A673 (cell line): Measurements from ENCODE around the gene FCRL2. TPM values are rescaled to one million over a fixed set of nuclear protein-coding genes. Genes with fewer than 3 reads are reported as not detected.

ENCODE experiments used
- Bru-seq: library from RNA; stranded (reverse); fragments of 400-500 nt; gene quantifications from one replicate; lab custom pipeline; 2021; lab: Mats Ljungman, UMichigan
- BruChase-seq, 2 experiments: library from RNA; stranded (reverse); fragments of 400-500 nt; gene quantifications; one replicate each; lab custom pipeline; 2021; lab: Mats Ljungman, UMichigan
- BruUV-seq: library from RNA; stranded (reverse); fragments of 400-500 nt; replicated peaks from 2 replicates; lab custom pipeline; 2021; lab: Mats Ljungman, UMichigan
- CTCF ChIA-PET: fragments of 300-600 bp; sonication (Branson Sonifier 250); formaldehyde crosslinking; loops from one replicate; lab custom pipeline; 2022; ENCODE audit warnings: antibody characterized with exemption; lab: Charles Lee
- POLR2A ChIA-PET: fragments of 300-600 bp; sonication (Branson Sonifier 250); formaldehyde crosslinking; loops from one replicate; lab custom pipeline; 2022; ENCODE audit warnings: antibody characterized with exemption; ENCODE audit not compliant: low non-redundant PET; lab: Charles Lee
- DNase-seq: peaks from one replicate; pipeline ENCODE4 v3.0.0-alpha.2; 2015; ENCODE audit warnings: low spot score
- H3K27ac ChIP-seq: fragments of 200-600 bp; sonication (generic); 2 replicates; pipeline ENCODE4 v1.5.1; 2016; ENCODE audit warnings: mixed run types, low read depth, mild to moderate bottlenecking, mixed read lengths, antibody characterized with exemption, low read length; ENCODE audit not compliant: poor library complexity, severe bottlenecking
- H3K27me3 ChIP-seq: fragments of 200-600 bp; sonication (generic); replicated peaks from 2 replicates; pipeline ENCODE4 v1.6.1; 2017; ENCODE audit warnings: mixed run types, low read depth, mild to moderate bottlenecking, mixed read lengths, antibody characterized with exemption, low read length; ENCODE audit not compliant: insufficient read depth, poor library complexity
- H3K36me3 ChIP-seq: fragments of 200-600 bp; sonication (generic); 2 replicates; pipeline ENCODE4 v1.6.1; 2016; ENCODE audit warnings: mixed run types, mild to moderate bottlenecking, mixed read lengths, antibody characterized with exemption, low read length; ENCODE audit not compliant: insufficient read depth, poor library complexity, severe bottlenecking
- H3K4me1 ChIP-seq: fragments of 200-600 bp; sonication (generic); 2 replicates; pipeline ENCODE4 v1.6.1; 2017; ENCODE audit warnings: mixed run types, mild to moderate bottlenecking, mixed read lengths, antibody characterized with exemption, low read length; ENCODE audit not compliant: insufficient read depth, poor library complexity, severe bottlenecking
- H3K4me3 ChIP-seq: fragments of 200-600 bp; sonication (generic); 2 replicates; pipeline ENCODE4 v1.5.1; 2016; ENCODE audit warnings: low read depth, mixed run types, mild to moderate bottlenecking, mixed read lengths, low read length; ENCODE audit not compliant: poor library complexity, severe bottlenecking
- H3K9me3 ChIP-seq: fragments of 200-600 bp; sonication (generic); 2 replicates; pipeline ENCODE4 v1.6.1; 2016; ENCODE audit warnings: mixed run types, low read depth, mild to moderate bottlenecking, mixed read lengths, antibody characterized with exemption, low read length; ENCODE audit not compliant: poor library complexity, severe bottlenecking
- EZH2 ChIP-seq: fragments of 200-600 bp; sonication (generic); IDR thresholded peaks from 2 replicates; pipeline ENCODE4 v1.6.1; 2017; ENCODE audit warnings: borderline replicate concordance, low read depth, mild to moderate bottlenecking, mixed read lengths, antibody characterized with exemption, low read length; ENCODE audit not compliant: poor library complexity, severe bottlenecking
- intact Hi-C: fragments of 100-400 bp; cut with micrococcal nuclease; formaldehyde crosslinking; loops from one replicate; pipeline ENCODE4 v1.10.0; 2022; ENCODE audit not compliant: unreplicated experiment
- long read RNA-seq: library from polyadenylated mRNA; stranded (forward); transcript quantifications from one replicate; pipeline ENCODE4 v2.0.0, GENCODE V29; 2022
- total RNA-seq: library from RNA; stranded (reverse); gene quantifications from 2 replicates; pipeline ENCODE4 v1.2.3, GENCODE V29; 2021
- TF ChIP-seq, protein P1 (sequence below): fragments of 300-800, 200-600 bp; sonication (generic); conservative IDR thresholded peaks from 2 replicates; pipeline ENCODE4 v1.5.1; 2017; ENCODE audit warnings: low read depth, mild to moderate bottlenecking, antibody characterized with exemption, low read length, moderate library complexity, mixed read lengths

The FCRL2 gene, protein sequence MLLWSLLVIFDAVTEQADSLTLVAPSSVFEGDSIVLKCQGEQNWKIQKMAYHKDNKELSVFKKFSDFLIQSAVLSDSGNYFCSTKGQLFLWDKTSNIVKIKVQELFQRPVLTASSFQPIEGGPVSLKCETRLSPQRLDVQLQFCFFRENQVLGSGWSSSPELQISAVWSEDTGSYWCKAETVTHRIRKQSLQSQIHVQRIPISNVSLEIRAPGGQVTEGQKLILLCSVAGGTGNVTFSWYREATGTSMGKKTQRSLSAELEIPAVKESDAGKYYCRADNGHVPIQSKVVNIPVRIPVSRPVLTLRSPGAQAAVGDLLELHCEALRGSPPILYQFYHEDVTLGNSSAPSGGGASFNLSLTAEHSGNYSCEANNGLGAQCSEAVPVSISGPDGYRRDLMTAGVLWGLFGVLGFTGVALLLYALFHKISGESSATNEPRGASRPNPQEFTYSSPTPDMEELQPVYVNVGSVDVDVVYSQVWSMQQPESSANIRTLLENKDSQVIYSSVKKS
- not detected in 2 replicates for total RNA-seq
- Bru-seq, nascent RNA, result percentile 6 among the genes with signal in this experiment
- BruChase-seq, experiment 1, labeled RNA remaining after a 2-hour chase, result not detected
- BruChase-seq, experiment 2, labeled RNA remaining after a 6-hour chase, result percentile 3 among the genes with signal in this experiment
- long read RNA-seq, result 0 reads

DNA sequence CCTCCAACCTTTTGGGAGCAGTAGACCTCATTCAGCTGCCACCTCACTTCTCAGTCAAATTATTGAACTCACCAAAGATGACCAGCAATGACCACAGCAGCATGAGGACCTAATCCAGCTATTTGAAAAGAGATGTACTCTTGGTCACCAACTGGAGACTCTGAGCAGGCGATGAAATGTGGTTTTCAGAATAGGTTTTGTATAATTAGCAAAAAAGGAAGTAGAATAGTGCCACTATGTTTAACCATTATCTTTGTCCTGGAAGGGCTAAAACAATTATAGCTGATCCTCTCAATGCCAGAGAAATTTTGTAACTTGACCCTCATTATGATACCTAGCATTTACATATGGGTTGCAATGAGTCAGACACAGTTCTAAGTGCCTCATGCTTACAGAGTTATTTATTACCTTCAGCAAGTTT lies at the start of gene FCRL2:
FCRL2 (minus strand) TSS at position 162 of the 421 bp plus-strand sequence; CDS start at position 103, 59 bp downstream.
- TF ChIP-seq, protein P1, sequence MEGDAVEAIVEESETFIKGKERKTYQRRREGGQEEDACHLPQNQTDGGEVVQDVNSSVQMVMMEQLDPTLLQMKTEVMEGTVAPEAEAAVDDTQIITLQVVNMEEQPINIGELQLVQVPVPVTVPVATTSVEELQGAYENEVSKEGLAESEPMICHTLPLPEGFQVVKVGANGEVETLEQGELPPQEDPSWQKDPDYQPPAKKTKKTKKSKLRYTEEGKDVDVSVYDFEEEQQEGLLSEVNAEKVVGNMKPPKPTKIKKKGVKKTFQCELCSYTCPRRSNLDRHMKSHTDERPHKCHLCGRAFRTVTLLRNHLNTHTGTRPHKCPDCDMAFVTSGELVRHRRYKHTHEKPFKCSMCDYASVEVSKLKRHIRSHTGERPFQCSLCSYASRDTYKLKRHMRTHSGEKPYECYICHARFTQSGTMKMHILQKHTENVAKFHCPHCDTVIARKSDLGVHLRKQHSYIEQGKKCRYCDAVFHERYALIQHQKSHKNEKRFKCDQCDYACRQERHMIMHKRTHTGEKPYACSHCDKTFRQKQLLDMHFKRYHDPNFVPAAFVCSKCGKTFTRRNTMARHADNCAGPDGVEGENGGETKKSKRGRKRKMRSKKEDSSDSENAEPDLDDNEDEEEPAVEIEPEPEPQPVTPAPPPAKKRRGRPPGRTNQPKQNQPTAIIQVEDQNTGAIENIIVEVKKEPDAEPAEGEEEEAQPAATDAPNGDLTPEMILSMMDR, result no peak
- no peak for TF ChIP-seq EZH2
- Histone ChIP-seq H3K9me3 (no peaks in the 10 kb centered on the region), H3K27me3 (no peaks in the 10 kb centered on the region), H3K27ac (no peak within 1 kb of the TSS), H3K4me3 (no peak within 1 kb of the TSS), H3K4me1 (peaks cover 24% of the 10 kb centered on the region), H3K36me3 (no peaks in the 10 kb centered on the region)
- POLR2A ChIA-PET, result no interaction called here
- DNase-seq, result no peak
- no TSS peak for BruUV-seq
- intact Hi-C loops, result loop anchor here (10.0 kb wide), 1 partner anchor 348 kb away; a partner anchor contains a TSS
- CTCF ChIA-PET, result no interaction called here

DNA sequence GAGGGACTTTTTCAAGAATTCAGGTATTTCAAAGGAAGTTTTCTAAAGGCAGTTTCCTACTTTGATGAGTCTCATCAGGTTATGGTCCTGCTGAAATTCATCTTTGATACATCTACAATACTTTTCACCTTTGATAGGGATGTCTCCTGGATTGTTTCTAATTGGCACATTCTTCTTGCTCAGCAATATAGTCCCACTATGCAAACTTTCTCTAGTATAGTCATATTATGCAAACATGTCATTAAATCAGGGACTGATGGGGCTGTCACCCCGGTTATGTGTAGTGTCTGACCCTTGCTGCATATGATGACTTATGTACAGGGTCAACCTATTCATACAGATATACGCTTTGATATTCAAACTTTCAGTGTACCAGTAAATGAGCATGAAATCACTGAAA lies 43.4 kb upstream of the FCRL2 start:
- DNase-seq, result no peak
- no peaks in the 10 kb centered on the region for H3K4me1 ChIP-seq
- intact Hi-C loops, result no loop called here
- no peak overlapping the region for H3K27ac ChIP-seq
- no peaks in the 10 kb centered on the region for H3K9me3 ChIP-seq
- no peak overlapping the region for H3K4me3 ChIP-seq
- no TSS peak for BruUV-seq
- CTCF ChIA-PET, result no interaction called here
- TF ChIP-seq, protein P1, result no peak
- no peak for TF ChIP-seq EZH2
- POLR2A ChIA-PET, result no interaction called here
- peaks cover 47% of the 10 kb centered on the region for H3K27me3 ChIP-seq
- no peaks in the 10 kb centered on the region for H3K36me3 ChIP-seq

DNA sequence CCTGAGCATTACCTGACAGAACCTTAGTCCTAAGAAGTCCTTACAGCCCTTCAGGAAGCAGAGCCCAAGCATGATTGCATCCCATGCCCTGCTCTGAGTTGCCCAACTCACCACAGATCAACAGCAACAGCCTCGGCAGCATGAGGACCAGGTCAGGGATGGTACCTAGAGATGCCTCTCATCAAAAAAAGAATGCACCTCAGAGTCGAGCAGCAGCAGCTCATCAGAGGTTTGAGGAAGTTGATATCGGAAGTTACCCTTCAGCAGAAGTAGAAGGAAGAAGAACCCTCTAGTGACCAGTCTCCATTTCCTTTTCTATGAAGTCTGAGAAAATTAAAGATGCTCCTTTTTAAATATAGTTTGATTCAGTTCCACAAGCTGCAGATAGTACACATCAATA lies 43.0 kb upstream of the FCRL2 start, which contains the start of gene FCRL1:
FCRL1 (minus strand) TSS at position 225 of the 400 bp plus-strand sequence; CDS start at position 142, 83 bp downstream.
- BruUV-seq, result no TSS peak
- CTCF ChIA-PET, result no interaction called here
- no peaks in the 10 kb centered on the region for H3K36me3 ChIP-seq
- H3K27me3 ChIP-seq, result peaks cover 45% of the 10 kb centered on the region
- no peak within 1 kb of the TSS for H3K27ac ChIP-seq
- no peak within 1 kb of the TSS for H3K4me3 ChIP-seq
- POLR2A ChIA-PET, result no interaction called here
- intact Hi-C loops, result no loop called here
- DNase-seq, result no peak
- no peaks in the 10 kb centered on the region for H3K4me1 ChIP-seq
- no peaks in the 10 kb centered on the region for H3K9me3 ChIP-seq
- TF ChIP-seq, protein P1, result no peak
- TF ChIP-seq EZH2, result no peak
